Measurements from ENCODE around the gene SKAP2. TPM values are rescaled to one million over a fixed set of nuclear protein-coding genes. Genes with fewer than 3 reads are reported as not detected.

SKAP2 gene
- polyA plus RNA-seq, 1 donor from 2014 or later = 3.6 TPM

- Histone ChIP-seq H3K9me3 (ENCODE audit: low read length) (no peaks in the 10 kb centered on the region), H4K20me1 (ENCODE audit: insufficient read depth) (no peaks in the 10 kb centered on the region), H3K4me2 (ENCODE audit: low read length) (peak overlapping the region; percentile 6), H3K4me3 (ENCODE audit: low read length) (no peak overlapping the region), H3K36me3 (ENCODE audit: insufficient read depth, low read length) (no peaks in the 10 kb centered on the region), H2AFZ (ENCODE audit: low read depth, low read length) (no peak overlapping the region), H3K79me2 (replicated peaks; ENCODE audit: insufficient read depth, low read length) (no peaks in the 10 kb centered on the region), H3K9me2 (ENCODE audit: insufficient read depth, low read length) (no peaks in the 10 kb centered on the region), H3F3A (ENCODE audit: insufficient read depth, low read length, poor library complexity, severe bottlenecking) (no peaks in the 10 kb centered on the region), H3K27me3 (ENCODE audit: insufficient read depth, low read depth, low read length) (no peaks in the 10 kb centered on the region), H3K27ac (ENCODE audit: low read length) (peak overlapping the region; percentile 38), H3K9ac (ENCODE audit: low read length) (no peak overlapping the region)
- no peak for TF ChIP-seq CTCF (IDR thresholded peaks at IDR 0.05; ENCODE audit: poor library complexity, severe bottlenecking)
- TF ChIP-seq REST (IDR thresholded peaks at IDR 0.05; ENCODE audit: borderline replicate concordance) = no peak
- TF ChIP-seq SMC3 (conservative IDR thresholded peaks at IDR 0.05; ENCODE audit: poor library complexity) = no peak
- TF ChIP-seq RAD21 (conservative IDR thresholded peaks at IDR 0.05) = no peak
- TF ChIP-seq TAF1 (IDR thresholded peaks at IDR 0.05; ENCODE audit: low read depth) = no peak
- TF ChIP-seq POLR2AphosphoS5 (IDR thresholded peaks at IDR 0.05) = no peak
- no peak for TF ChIP-seq EP300 (conservative IDR thresholded peaks at IDR 0.05; ENCODE audit: poor library complexity, severe bottlenecking)
- TF ChIP-seq MXI1 (conservative IDR thresholded peaks at IDR 0.05; ENCODE audit: poor library complexity, severe bottlenecking) = no peak
- TF ChIP-seq EZH2 (IDR thresholded peaks at IDR 0.05; ENCODE audit: borderline replicate concordance, insufficient read depth, low read length, poor library complexity, severe bottlenecking) = no peak
Measured at GRCh38 chr7:26698194-26698593, 166.2 kb downstream of the SKAP2 start.

- H3K27ac ChIP-seq (ENCODE audit: low read length) = no peak overlapping the region
- no peak overlapping the region for H3K4me3 ChIP-seq (ENCODE audit: low read length)
- H3F3A ChIP-seq (ENCODE audit: insufficient read depth, low read length, poor library complexity, severe bottlenecking) = no peaks in the 10 kb centered on the region
- no peaks in the 10 kb centered on the region for H3K79me2 ChIP-seq (replicated peaks; ENCODE audit: insufficient read depth, low read length)
- H3K36me3 ChIP-seq (ENCODE audit: insufficient read depth, low read length) = no peaks in the 10 kb centered on the region
- H4K20me1 ChIP-seq (ENCODE audit: insufficient read depth) = no peaks in the 10 kb centered on the region
- TF ChIP-seq CTCF (IDR thresholded peaks at IDR 0.05; ENCODE audit: poor library complexity, severe bottlenecking) = no peak
- TF ChIP-seq SMC3 (conservative IDR thresholded peaks at IDR 0.05; ENCODE audit: poor library complexity) = no peak
- no peak for TF ChIP-seq TAF1 (IDR thresholded peaks at IDR 0.05; ENCODE audit: low read depth)
- no peak for TF ChIP-seq REST (IDR thresholded peaks at IDR 0.05; ENCODE audit: borderline replicate concordance)
- TF ChIP-seq POLR2AphosphoS5 (IDR thresholded peaks at IDR 0.05) = no peak
- no peaks in the 10 kb centered on the region for H3K9me3 ChIP-seq (ENCODE audit: low read length)
- no peak overlapping the region for H3K4me2 ChIP-seq (ENCODE audit: low read length)
- no peak overlapping the region for H3K9ac ChIP-seq (ENCODE audit: low read length)
- H3K27me3 ChIP-seq (ENCODE audit: insufficient read depth, low read depth, low read length) = no peaks in the 10 kb centered on the region
- H2AFZ ChIP-seq (ENCODE audit: low read depth, low read length) = no peak overlapping the region
- H3K9me2 ChIP-seq (ENCODE audit: insufficient read depth, low read length) = no peaks in the 10 kb centered on the region
Measured at GRCh38 chr7:26696978-26697377, 167.4 kb downstream of the SKAP2 start.
